Activated T-cell treated with anti-CD3 and anti-CD28 coated beads, Interleukin-2, amount 50 U/mL, for 72 hours (primary cell): ENCODE results near the gene CCDC190. TPM values are rescaled to one million over a fixed set of nuclear protein-coding genes. Genes with fewer than 3 reads are reported as not detected.
A peak's percentile ranks its signal among the peaks of the same experiment; 100 is the strongest.
"Not testable (repeated sequence)": the region's sequence is repeated elsewhere in the genome, so short reads cannot be mapped to it uniquely, and the experiment has no call there.

Source experiments
- ATAC-seq, 2 donors: fragments of 150-1000 bp; cut with Tn5 transposase; replicated peaks in 1 of 2; 2 replicates each; pipeline ENCODE4 v1.10.0; 2021; ENCODE audit warnings: moderate library complexity in 2 of 2, mild to moderate bottlenecking in 1 of 2
- DNase-seq, 2 donors: peaks; one replicate each; pipeline ENCODE4 v3.0.0; 2021 to 2022; ENCODE audit warnings: mixed read lengths in 1 of 2
- H3K27ac Mint-ChIP-seq: one replicate; pipeline ENCODE4 v1.8.0; 2022; ENCODE audit warnings: mild to moderate bottlenecking, moderate library complexity, mixed read lengths
- H3K27me3 Mint-ChIP-seq: one replicate; pipeline ENCODE4 v1.8.0; 2022; ENCODE audit warnings: low read depth, mixed read lengths
- H3K36me3 Mint-ChIP-seq, 2 donors: one replicate each; pipeline ENCODE4 v1.8.0; 2022; ENCODE audit warnings: mixed read lengths in 2 of 2, mild to moderate bottlenecking in 1 of 2; ENCODE audit not compliant: insufficient read depth in 2 of 2
- H3K4me1 Mint-ChIP-seq: one replicate; pipeline ENCODE4 v1.8.0; 2022; ENCODE audit warnings: low read depth, mixed read lengths
- H3K4me3 Mint-ChIP-seq, 2 donors: one replicate each; pipeline ENCODE4 v1.8.0; 2022; ENCODE audit warnings: mild to moderate bottlenecking in 2 of 2, mixed read lengths in 2 of 2, moderate library complexity in 2 of 2
- H3K9me3 Mint-ChIP-seq, 2 donors: one replicate each; pipeline ENCODE4 v1.8.0; 2022; ENCODE audit warnings: mixed read lengths in 2 of 2
- total RNA-seq, 2 donors: library from RNA; stranded (reverse); gene quantifications; one replicate each; pipeline ENCODE4 v1.2.3, GENCODE V29; 2022

Gene CCDC190
- total RNA-seq, 2 donors from 2014 or later = not detected

- no peak overlapping the region for H3K27ac Mint-ChIP-seq
- H3K4me3 Mint-ChIP-seq = no peak overlapping the region
- ATAC-seq = no peak
- no peaks in the 10 kb centered on the region for H3K4me1 Mint-ChIP-seq
- DNase-seq = no peak
- no peaks in the 10 kb centered on the region for H3K36me3 Mint-ChIP-seq
- H3K9me3 Mint-ChIP-seq = no peaks in the 10 kb centered on the region
- H3K27me3 Mint-ChIP-seq = peaks cover 13% of the 10 kb centered on the region
Measured at GRCh38 chr1:162892906-162893611, 32.1 kb upstream of the CCDC190 start.

DNA sequence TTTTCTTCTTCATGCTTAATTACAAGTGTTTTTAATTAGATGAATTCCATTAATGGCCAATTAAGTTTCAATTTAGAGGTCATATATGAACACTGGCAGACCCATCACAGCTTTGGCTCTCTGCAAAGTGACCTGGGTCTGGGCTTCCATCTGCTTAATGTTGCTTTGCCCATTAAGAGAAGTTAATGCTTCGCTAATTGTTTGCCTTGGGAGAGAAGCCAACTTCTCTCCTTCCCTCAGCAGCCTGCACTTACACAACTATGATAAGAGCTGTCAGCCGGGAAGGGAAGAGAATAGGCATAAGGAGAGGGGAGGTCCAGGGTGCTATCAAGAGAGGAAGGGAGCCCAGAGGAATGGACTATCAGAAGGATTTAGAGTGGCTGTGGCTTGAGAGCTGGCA lies 29.0 kb upstream of the CCDC190 start:
- Mint-ChIP-seq H3K27me3 (peaks cover 7% of the 10 kb centered on the region), H3K36me3 (no peaks in the 10 kb centered on the region), H3K27ac (no peak overlapping the region), H3K9me3 (no peaks in the 10 kb centered on the region), H3K4me3 (no peak overlapping the region), H3K4me1 (no peaks in the 10 kb centered on the region)
- no peak for DNase-seq
- no peak for ATAC-seq

DNA sequence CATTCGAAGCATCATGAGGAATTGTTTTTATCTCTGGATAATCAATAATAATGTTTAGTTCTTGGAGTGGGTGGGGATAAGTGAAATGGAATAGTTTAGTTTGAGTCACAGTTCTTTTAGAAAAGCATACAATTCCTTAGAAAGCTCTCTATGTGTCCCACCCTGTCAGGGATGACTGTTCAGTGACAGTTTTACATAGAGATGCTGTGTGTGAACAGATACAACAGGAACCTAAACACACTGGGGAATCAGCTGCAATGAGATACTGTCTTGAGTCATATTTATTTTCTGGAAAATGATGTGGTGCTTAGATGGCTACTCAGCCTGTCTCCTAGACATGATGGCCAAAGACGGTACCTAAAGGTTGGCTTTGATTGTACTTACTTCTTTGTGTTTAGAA lies 25.7 kb upstream of the CCDC190 start:
- no peak for ATAC-seq
- H3K36me3 Mint-ChIP-seq = no peaks in the 10 kb centered on the region
- H3K9me3 Mint-ChIP-seq = no peaks in the 10 kb centered on the region
- no peak overlapping the region for H3K4me3 Mint-ChIP-seq
- no peak for DNase-seq
- no peak overlapping the region for H3K27ac Mint-ChIP-seq
- no peaks in the 10 kb centered on the region for H3K4me1 Mint-ChIP-seq
- peaks cover 7% of the 10 kb centered on the region for H3K27me3 Mint-ChIP-seq

GRCh38 chr1:162885265-162885664 lies 24.3 kb upstream of the CCDC190 start:
- Mint-ChIP-seq H3K27me3 (peaks cover 12% of the 10 kb centered on the region), H3K9me3 (no peaks in the 10 kb centered on the region), H3K27ac (no peak overlapping the region), H3K4me1 (no peaks in the 10 kb centered on the region), H3K36me3 (no peaks in the 10 kb centered on the region), H3K4me3 (no peak overlapping the region)
- DNase-seq (no peak), ATAC-seq (no peak)

DNA sequence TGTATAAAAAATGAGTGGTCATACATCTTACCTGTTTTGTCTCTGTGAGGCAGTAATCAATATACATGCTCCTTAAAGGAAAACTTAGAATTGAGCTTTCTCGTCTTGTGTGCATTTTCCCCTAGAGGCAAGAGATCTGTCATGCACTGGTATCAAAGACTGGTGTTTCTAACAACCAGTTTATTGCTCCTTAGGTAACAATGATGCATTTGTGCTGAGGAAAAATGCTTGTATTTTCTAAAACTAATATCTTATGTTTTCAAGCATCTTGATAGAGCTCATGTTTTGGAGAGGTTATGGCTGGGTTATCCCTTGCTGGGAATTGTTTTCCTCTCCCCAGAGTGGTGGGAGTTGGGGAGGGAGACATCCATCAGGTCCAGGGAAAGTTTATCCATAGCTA lies 23.9 kb upstream of the CCDC190 start:
- no peaks in the 10 kb centered on the region for H3K4me1 Mint-ChIP-seq
- no peaks in the 10 kb centered on the region for H3K9me3 Mint-ChIP-seq
- H3K36me3 Mint-ChIP-seq = no peaks in the 10 kb centered on the region
- no peak overlapping the region for H3K4me3 Mint-ChIP-seq
- peaks cover 12% of the 10 kb centered on the region for H3K27me3 Mint-ChIP-seq
- DNase-seq (no peak), ATAC-seq (no peak)
- no peak overlapping the region for H3K27ac Mint-ChIP-seq

- Mint-ChIP-seq H3K4me3 (no peak overlapping the region), H3K9me3 (no peaks in the 10 kb centered on the region), H3K4me1 (no peaks in the 10 kb centered on the region), H3K27ac (no peak overlapping the region), H3K27me3 (peaks cover 12% of the 10 kb centered on the region), H3K36me3 (no peaks in the 10 kb centered on the region)
- no peak for ATAC-seq
- DNase-seq = no peak
Measured at GRCh38 chr1:162882248-162882674, 21.3 kb upstream of the CCDC190 start.

DNA sequence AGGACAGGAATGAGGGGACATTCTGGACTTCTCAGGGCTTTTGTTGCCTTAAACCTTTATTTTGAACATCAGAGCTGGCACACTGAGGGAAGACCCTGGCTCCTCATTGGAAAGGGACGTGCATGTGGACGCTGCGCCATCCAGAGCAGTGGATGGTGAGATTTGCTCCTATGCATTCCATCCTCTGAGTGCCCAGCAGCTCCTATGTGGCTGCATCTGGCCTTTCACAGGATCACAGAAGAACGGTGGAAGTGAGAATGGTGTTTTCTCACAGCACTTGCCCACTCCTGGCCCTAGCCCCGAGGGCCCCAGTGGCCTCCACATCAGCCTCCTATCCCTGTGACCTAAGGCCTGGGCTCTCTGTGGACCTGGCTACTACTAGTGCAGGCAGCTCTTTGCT lies 20.6 kb upstream of the CCDC190 start:
- Mint-ChIP-seq H3K4me1 (no peaks in the 10 kb centered on the region), H3K4me3 (no peak overlapping the region), H3K27me3 (peaks cover 16% of the 10 kb centered on the region), H3K9me3 (no peaks in the 10 kb centered on the region), H3K36me3 (no peaks in the 10 kb centered on the region), H3K27ac (no peak overlapping the region)
- DNase-seq = no peak
- no peak for ATAC-seq

- DNase-seq, H3K4me1 Mint-ChIP-seq, H3K27ac Mint-ChIP-seq, H3K36me3 Mint-ChIP-seq, H3K9me3 Mint-ChIP-seq, H3K4me3 Mint-ChIP-seq, ATAC-seq: not testable (repeated sequence)
- peaks cover 21% of the 10 kb centered on the region for H3K27me3 Mint-ChIP-seq
Measured at GRCh38 chr1:162880617-162881016, 19.6 kb upstream of the CCDC190 start.

GRCh38 chr1:162878000-162878596 lies 17.1 kb upstream of the CCDC190 start:
- Mint-ChIP-seq H3K36me3 (no peaks in the 10 kb centered on the region), H3K27ac (no peak overlapping the region), H3K9me3 (no peaks in the 10 kb centered on the region), H3K4me1 (no peaks in the 10 kb centered on the region), H3K4me3 (no peak overlapping the region), H3K27me3 (peaks cover 14% of the 10 kb centered on the region)
- no peak for ATAC-seq
- peak; percentile 16 to 27 for DNase-seq

DNA sequence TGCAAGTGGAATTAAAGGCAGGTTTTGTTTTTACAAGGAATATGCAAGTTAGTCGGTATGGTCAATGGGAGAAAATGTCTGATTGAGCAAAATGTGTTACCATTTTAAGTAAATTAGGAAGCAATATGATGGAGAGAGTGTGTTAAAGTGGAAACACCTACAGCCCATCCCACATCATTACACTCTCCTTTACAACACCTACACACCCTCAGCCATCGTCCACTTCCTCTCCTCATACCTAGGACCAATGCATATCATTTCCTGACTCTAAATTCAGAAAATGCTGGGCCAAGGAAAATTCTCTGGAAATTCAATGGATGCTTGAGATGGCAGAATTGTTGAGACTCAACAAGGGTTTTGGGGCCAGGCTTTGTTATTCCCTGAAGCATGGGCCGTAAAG lies 16.4 kb upstream of the CCDC190 start:
- Mint-ChIP-seq H3K36me3 (no peaks in the 10 kb centered on the region), H3K9me3 (no peaks in the 10 kb centered on the region), H3K4me1 (no peaks in the 10 kb centered on the region), H3K27me3 (peaks cover 14% of the 10 kb centered on the region), H3K4me3 (no peak overlapping the region), H3K27ac (no peak overlapping the region)
- ATAC-seq (no peak), DNase-seq (no peak)

DNA sequence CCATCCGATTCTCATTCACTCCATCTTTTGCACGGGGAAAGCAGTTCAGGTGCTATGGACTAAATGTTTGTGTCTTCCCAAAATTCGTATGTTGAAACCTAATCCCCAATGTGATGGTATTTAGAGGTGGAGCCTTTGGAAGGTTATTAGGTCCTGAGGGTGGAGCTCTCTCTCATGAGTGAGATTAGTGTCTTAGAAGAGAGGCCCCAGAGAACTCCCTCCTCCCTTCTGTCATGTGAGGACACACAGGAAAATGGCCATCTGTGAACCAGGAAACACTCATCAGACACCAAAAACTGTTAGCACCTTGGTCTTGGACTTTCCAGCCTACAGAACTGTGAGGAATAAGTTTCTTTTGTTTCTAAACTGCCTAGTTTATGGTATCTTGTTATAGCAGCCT lies 15.8 kb upstream of the CCDC190 start:
- no peak for ATAC-seq
- peaks cover 14% of the 10 kb centered on the region for H3K27me3 Mint-ChIP-seq
- no peaks in the 10 kb centered on the region for H3K4me1 Mint-ChIP-seq
- DNase-seq = no peak
- no peak overlapping the region for H3K4me3 Mint-ChIP-seq
- H3K36me3 Mint-ChIP-seq = no peaks in the 10 kb centered on the region
- H3K9me3 Mint-ChIP-seq = peaks cover 0 to 2% of the 10 kb centered on the region in 2 donors
- no peak overlapping the region for H3K27ac Mint-ChIP-seq

DNA sequence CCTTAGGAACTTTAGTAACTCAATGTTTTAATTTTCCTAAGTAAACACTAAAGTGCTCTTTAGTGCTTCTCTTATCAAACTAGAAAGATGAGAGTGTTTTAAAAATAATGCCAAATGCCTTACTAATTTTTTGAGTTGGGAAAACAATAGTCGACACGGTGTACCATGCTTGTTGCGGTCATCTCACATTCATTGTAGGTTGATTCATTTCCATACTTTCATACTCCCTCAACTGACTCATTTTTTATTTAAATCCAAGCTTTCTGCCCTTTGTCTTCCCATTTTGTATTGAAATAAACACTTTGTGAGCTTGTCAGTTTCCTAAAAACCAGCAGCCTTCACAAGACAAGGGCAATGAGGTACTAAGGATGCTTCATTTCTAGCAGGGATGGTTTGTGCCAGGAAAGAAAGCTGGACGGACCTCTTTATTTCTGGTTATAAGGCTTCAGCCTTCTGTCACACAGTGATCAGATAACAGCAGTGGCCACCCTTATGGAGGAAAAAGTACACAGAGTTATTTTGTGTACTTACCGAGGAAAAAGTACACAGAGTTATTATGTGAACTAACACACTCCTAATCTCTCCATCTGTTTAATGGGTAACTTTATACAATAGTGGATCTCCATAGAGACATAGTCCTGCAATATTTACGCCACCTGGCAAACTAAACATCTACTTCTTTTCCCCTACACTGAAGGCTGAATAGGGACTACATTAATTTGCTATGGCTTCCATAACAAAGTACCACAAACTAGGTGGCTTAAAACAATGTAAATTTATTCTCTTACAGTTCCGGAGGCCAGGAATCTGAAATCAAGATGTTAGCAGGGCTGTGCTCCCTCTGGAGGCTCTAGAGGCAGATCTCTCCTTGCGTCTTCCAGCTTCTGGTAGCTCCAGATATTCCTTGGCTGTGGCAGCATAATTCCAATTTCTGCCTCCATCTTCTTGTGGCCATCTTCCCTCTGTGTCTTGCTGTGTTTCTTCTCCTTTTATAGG lies 13.0 kb upstream of the CCDC190 start:
- Mint-ChIP-seq H3K36me3 (no peaks in the 10 kb centered on the region), H3K27me3 (peaks cover 17% of the 10 kb centered on the region), H3K9me3 (peaks cover 4 to 12% of the 10 kb centered on the region in 2 donors), H3K4me3 (no peak overlapping the region), H3K4me1 (no peaks in the 10 kb centered on the region), H3K27ac (no peak overlapping the region)
- DNase-seq (no peak), ATAC-seq (no peak)

DNA sequence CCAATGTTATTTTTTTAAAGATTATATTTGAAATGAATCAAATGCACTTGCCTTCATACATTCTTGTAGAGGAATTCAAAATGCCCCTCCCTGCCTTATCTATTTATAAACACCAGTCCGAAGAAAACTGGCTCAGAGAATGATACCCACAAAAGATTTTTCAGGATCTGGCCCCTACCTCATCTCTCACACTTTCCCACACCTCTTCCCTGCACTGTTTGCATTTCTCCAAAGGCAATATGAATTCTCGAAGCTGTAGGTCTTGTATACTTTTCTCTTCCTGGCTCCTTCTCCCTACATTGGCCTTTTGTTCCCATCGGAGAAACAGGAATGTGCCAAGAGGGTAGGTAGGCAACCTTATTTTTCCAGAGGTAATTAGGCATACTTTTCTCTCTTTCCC lies 12.0 kb upstream of the CCDC190 start:
- H3K4me3 Mint-ChIP-seq = no peak overlapping the region
- peaks cover 4 to 12% of the 10 kb centered on the region in 2 donors for H3K9me3 Mint-ChIP-seq
- peaks cover 24% of the 10 kb centered on the region for H3K27me3 Mint-ChIP-seq
- DNase-seq = no peak
- no peaks in the 10 kb centered on the region for H3K36me3 Mint-ChIP-seq
- no peaks in the 10 kb centered on the region for H3K4me1 Mint-ChIP-seq
- no peak overlapping the region for H3K27ac Mint-ChIP-seq
- ATAC-seq = no peak
